HepG2 (cell line): ENCODE data around the gene THRAP3.

Source experiments
- BHLHE40 ChIP-seq: IDR thresholded peaks from 2 replicates; pipeline ENCODE4 v1.6.1; 2011; ENCODE audit warnings: low read length, improper control_type of control experiment
- SUZ12 ChIP-seq: fragments of 150-350 bp; IDR thresholded peaks from 2 replicates; pipeline ENCODE4 v1.6.1; 2014; ENCODE audit warnings: low read depth, low read length
- ZBTB2 ChIP-seq: sonication (generic); formaldehyde crosslinking; IDR thresholded peaks from 2 replicates; pipeline ENCODE4 v1.8.0; 2022; ENCODE audit warnings: low read depth, missing genetic modification reagents
- ZBTB37 ChIP-seq: sonication (generic); formaldehyde crosslinking; IDR thresholded peaks from 2 replicates; pipeline ENCODE4 v1.4.0; 2020; ENCODE audit warnings: mild to moderate bottlenecking, missing genetic modification reagents
- ZFP36 ChIP-seq: fragments of 150-350 bp; IDR thresholded peaks from 2 replicates; pipeline ENCODE4 v1.6.1; 2018; ENCODE audit warnings: borderline replicate concordance, low read length, low read depth; ENCODE audit not compliant: partially characterized antibody
- TF ChIP-seq, protein P1 (sequence below): IDR thresholded peaks from 2 replicates; pipeline ENCODE4 v1.6.1; 2012; ENCODE audit warnings: inconsistent platforms

- TF ChIP-seq SUZ12 (no peak), ZBTB2 (no peak), ZFP36 (no peak), BHLHE40 (no peak), ZBTB37 (no peak)
- TF ChIP-seq, protein P1, sequence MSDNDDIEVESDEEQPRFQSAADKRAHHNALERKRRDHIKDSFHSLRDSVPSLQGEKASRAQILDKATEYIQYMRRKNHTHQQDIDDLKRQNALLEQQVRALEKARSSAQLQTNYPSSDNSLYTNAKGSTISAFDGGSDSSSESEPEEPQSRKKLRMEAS, result no peak
These were observed 115.0 kb downstream of the THRAP3 start for GRCh38 chr1:36339215-36339614.
